GM21390 (cell line): ENCODE data around the gene MCEE.
"Not testable (repeated sequence)": the region's sequence is repeated elsewhere in the genome, so short reads cannot be mapped to it uniquely, and the experiment has no call there.

Experiments
- ATAC-seq: cut with Tn5 transposase; IDR thresholded peaks from one replicate; pipeline ENCODE4 v1.9.1; 2021; ENCODE audit not compliant: unreplicated experiment

MCEE gene

DNA sequence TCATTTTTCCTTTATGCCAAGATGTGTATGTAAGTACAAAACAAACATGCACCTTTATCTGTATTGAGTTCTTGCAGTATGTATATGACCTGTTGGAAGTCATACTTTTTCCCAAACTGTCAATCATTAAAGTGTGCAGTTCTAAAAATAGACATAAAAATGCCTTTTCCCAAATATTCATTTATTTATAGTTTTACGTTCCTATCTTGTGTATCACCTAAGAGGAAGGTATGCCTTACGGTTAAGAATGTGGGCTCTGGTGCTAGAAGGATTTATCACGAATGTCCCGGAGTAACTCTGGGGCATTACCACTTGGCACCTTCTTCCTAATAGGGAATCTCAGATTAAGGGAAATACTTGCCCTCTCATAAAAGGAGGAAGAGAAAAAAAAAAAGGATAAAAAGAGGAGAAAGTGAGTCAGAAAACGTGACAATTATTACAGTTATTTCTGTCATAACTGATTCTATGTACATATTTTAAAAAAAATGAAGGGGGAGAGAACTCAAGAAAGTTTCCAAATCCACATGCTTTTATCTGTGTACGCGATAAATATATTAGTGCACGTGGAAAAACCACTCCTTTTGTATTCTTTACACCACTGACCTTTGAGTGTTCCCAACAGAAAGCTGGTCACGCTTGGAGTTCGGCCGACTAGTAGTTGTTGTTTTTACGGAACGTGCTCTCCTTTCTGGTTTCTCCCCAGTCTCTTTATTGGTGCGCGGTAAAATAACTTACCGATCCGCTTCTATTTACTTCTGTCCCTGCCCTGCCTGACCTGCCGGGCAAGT, 721 bp downstream of the MCEE start:
- no peak for ATAC-seq

GRCh38 chr2:71126957-71127356, 3.1 kb downstream of the MCEE start:
- no peak for ATAC-seq

DNA sequence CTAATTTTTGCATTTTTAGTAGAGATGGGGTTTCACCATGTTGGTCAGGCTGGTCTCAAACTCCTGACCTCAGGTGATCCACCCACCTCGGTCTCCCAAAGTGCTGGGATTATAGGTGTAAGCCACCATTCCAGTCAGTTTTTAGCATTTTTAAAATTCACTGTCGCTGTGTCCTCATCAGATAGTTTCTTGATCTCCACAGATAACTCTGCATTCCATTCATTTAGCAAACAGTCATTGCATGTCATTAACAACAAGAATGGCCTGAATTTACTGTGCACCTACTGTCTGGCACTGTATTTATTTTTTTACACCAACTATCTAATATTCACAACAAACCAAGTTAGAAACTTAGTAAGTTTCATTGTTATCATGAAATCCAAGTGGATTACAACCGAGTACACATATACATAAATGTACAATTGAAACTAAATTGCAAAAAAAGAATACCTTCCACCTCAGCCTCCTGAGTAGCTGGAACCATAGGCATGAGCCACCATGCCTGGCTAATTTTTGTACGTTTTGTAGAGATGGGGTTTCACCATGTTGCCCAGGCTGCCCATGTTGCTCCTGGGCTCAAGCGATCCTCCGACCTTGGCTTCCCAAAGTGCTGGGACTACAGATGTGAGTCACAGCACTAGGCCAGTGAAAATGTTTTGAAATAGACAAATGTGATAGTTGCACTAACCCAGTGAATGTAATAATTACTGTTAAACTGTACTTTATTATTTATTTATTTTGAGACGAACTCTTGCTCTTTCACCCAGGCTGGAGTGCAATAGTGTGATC, 4.3 kb downstream of the MCEE start:
- ATAC-seq = no peak

GRCh38 chr2:71122387-71123298, 7.4 kb downstream of the MCEE start:
- no peak for ATAC-seq

GRCh38 chr2:71121479-71121878, 8.6 kb downstream of the MCEE start:
- ATAC-seq = no peak

DNA sequence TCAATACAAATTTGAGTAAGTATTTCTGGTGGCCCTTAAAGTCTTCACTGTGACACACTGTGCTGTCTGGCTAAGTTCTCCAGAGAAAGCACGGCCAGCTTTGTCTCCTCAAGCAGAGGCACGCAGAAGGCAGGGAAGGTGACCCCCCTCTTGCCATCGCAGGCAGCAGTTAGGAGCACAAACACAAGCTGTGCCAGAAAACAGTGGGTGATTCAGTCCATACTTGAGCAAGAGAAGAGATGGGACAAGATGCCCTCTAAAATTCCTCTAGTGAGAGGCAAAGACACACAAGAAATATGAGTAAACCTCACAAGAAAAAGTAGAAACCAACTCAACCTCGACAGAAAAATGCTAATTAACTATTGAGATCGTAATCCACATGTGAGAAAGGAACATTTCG, 9.8 kb downstream of the MCEE start:
- no peak for ATAC-seq

- no peak for ATAC-seq
Observed at GRCh38 chr2:71117063-71117462, 13.0 kb downstream of the MCEE start.

GRCh38 chr2:71113843-71114242, 16.2 kb downstream of the MCEE start:
- no peak for ATAC-seq

DNA sequence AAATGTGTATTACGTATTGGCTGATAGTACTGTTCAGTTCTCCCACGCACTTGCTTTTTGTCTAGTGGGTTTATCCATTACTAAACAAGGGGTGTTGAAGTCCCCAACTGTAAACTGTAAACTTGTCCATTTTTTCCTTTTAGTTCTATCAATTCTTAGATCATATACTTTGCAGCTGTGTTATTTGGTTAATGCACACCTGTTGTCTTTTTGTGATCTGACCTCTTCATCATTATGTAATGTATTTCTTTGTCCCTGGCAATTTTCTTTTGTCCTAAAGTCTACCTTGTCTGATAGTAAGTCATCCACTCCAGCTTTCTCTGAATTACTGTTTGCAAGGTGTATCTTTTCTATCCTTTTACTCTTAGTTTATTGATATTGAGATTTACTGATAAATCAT, 21.9 kb downstream of the MCEE start:
- no peak for ATAC-seq

DNA sequence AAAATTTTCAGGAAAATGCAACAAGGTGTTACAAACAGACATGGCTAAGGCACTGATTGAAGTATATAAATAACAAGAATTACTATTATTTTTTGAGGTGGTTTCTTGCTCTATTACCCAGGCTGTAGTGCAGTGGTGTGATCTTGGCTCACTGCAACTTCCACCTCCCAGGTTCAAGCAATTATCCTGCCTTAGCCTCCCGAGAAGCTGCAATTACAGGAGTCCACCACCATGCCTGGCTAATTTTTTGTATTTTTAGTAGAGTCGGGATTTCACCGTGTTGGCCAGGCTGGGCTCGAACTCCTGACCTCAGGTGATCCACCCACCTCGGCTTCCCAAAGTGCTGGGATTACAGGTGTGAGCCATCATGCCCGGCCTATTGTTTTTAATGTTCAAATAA, 23.6 kb downstream of the MCEE start:
- not testable (repeated sequence) for ATAC-seq

DNA sequence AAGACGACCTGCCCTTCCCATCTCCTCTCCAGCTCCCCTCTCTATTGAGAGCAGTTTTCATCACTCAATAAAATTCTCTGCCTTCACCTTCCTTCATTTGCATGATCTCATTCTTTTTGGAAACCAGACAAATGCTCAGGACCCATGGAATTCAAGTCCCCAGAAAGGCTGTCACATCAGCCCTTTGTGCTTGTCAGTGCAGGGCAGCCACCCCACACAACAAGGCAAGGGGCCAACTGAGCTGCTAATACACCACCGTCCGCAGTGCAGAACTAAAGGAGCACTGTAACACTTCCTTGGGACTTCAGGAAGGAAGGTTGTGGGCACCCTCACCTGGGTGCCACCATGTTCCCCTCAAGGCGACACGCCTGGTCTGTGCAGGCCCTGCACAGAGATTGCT, 26.2 kb downstream of the MCEE start:
- ATAC-seq = no peak

DNA sequence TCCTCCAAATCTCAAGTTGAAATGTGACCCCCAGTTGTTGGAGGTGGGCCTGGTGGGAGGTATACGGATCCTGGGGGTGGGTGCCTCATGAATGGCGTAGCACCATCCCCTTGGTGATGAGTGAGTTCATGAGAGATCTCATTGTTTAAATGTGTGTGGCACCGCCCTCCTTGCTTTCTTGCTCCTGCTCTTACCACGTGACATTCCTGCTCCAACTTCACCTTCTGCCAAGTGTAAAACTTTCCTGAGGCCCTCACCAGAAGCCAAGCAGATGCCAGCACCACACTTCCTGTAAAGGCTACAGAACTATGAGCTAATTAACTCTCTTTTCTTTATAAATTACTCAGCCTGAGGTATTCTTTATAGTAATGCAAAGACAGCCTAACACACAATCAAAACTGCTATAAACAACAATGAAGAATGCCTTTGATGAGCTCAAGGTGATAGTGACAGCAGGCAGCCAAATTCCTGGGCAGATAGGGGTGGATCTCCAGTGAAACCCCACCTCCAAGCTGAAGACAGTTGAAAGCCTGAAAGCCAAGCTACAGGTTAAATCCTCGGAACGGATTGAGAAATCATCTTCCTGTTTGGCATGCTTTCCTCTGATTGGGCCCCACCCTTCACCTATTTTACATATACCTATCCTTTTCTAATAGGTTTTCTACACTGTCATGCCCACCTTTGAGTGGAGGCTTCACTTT, 26.9 kb downstream of the MCEE start:
- ATAC-seq = no peak

- no peak for ATAC-seq
Observed at GRCh38 chr2:71101656-71102055, 28.4 kb downstream of the MCEE start.

- ATAC-seq = no peak
Observed at GRCh38 chr2:71100195-71100964, 29.6 kb downstream of the MCEE start.

- not testable (repeated sequence) for ATAC-seq
Observed at GRCh38 chr2:71092491-71093260, 37.4 kb downstream of the MCEE start.

- ATAC-seq = not testable (repeated sequence)
Observed at GRCh38 chr2:71091808-71092207, 38.2 kb downstream of the MCEE start.

- not testable (repeated sequence) for ATAC-seq
Observed at GRCh38 chr2:71089475-71089874, 40.6 kb downstream of the MCEE start.

DNA sequence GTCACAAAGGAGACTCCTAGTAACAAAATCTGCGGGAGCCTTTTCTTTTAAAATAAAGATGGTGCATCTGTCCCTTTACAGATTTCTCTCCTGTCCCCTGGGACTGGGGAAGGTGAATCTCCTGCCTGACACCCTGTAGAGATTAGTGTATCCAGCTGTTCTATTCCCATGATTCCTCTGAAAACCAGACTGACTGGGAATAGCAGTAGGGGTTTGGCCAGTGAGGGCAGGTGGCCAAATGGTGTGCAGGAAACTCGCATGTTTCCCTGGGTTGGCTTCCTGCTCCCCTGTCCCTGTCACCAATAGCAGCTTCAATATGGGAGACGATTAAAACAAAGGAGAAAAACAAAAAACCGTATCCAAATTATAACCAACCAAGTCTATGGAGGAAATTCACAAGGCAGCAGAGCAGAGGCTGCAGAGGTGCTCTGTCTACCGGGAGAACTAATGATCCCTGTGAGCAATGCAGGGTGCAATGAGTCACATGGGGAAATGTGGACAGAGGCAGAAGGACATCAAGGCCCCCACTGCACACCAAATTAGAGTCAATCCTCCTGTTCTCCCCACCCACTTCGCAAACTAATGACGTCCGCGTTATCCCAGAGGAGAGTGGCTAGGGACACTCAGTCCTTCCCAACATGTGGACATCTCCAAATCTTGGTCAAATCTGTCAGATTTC, 44.6 kb downstream of the MCEE start:
- ATAC-seq = not testable (repeated sequence)
